GM18505 (cell line): Measurements from ENCODE around the gene ADCY5.

Experiments used
- ATAC-seq: cut with Tn5 transposase; IDR thresholded peaks from one replicate; pipeline ENCODE4 v1.9.1; 2021; ENCODE audit not compliant: unreplicated experiment
- POLR2A ChIP-seq: IDR thresholded peaks from 4 replicates; pipeline ENCODE4 v1.6.1; 2011; ENCODE audit warnings: borderline replicate concordance; ENCODE audit not compliant: insufficient read depth, insufficient read length; ENCODE audit errors: extremely low read depth

ADCY5 gene

GRCh38 chr3:123361071-123361470 is 87.8 kb downstream of the ADCY5 start:
- ATAC-seq: no peak
- no peak for TF ChIP-seq POLR2A

- ATAC-seq: no peak
These were observed 91.6 kb downstream of the ADCY5 start for GRCh38 chr3:123357275-123357674.

DNA sequence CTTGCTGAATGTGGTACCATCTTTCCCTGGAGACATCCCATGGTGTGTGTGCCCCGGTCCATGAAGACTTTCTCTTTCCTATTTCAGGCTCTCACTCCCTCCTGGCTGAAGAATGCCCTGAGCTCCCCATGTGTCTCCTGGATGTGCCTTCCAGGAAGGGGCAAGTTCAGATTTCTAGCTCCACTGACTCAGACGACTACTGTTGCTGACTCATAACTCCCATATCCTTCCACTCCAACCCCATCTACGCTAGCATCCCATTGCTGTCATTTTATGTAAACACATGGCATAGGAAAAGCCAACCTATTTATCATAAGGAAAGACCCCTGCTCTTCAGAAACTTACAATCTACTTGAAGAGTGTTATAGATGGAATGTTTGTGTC is 95.0 kb downstream of the ADCY5 start:
- no peak for TF ChIP-seq POLR2A
- no peak for ATAC-seq

More at GRCh38 chr3:123357275-123357674, 91.6 kb downstream of the ADCY5 start:
- no peak for TF ChIP-seq POLR2A

DNA sequence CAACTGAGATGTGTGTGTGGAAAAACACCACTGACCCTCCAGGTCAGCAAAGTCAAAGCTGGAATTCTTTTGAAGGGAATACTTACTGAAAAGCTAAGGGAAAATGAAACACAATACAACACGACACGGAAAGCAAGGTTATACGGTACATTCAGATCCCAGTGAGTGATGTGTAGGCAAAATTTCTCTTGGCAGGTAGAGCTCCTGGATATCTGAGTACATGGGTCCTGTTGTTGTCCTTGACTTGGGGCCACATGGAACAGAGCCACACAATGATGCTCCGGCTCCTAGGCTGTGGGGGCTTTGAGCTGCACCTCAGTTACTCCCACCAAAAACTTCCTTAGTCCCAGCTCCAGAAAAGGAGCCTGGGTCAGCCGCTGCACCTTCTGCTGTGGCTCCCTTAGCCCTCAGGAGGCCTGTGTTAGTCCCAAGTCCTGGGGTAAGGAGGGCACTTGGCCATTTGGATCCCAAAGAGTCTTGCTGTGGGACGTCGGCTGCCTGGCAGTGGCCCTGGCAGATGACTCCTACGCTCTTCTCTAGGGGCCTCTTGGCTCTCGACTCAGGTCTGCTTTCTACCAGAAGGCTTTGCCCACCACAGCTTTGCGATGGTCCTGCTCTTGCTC is 95.6 kb downstream of the ADCY5 start:
- no peak for ATAC-seq
- no peak for TF ChIP-seq POLR2A

GRCh38 chr3:123352134-123352554 is 96.7 kb downstream of the ADCY5 start:
- TF ChIP-seq POLR2A: no peak
- no peak for ATAC-seq

DNA sequence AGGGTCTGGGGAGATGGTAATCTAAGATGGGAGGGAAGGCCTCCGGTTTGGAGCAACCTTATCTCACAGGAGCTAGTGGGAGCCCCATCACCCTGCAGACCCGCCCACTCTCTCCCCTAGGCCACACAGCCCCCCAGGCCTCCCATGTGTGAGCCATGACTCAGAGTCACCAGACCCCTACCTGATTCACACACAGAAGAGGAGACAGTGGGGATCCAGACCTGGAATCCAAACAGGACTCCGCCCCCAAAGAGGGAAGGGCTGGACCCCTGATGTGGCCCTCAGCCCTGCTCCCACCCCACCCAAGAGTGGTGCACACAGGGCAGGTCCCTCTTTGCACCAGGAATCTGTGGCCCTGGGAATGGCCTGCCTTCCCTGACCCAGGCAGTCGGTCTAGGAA is 97.4 kb downstream of the ADCY5 start:
- ATAC-seq: no peak
- no peak for TF ChIP-seq POLR2A

GRCh38 chr3:123350971-123351370 is 97.9 kb downstream of the ADCY5 start:
- TF ChIP-seq POLR2A: no peak
- ATAC-seq: no peak

GRCh38 chr3:123349566-123350435 is 99.1 kb downstream of the ADCY5 start:
- TF ChIP-seq POLR2A: no peak
- no peak for ATAC-seq

DNA sequence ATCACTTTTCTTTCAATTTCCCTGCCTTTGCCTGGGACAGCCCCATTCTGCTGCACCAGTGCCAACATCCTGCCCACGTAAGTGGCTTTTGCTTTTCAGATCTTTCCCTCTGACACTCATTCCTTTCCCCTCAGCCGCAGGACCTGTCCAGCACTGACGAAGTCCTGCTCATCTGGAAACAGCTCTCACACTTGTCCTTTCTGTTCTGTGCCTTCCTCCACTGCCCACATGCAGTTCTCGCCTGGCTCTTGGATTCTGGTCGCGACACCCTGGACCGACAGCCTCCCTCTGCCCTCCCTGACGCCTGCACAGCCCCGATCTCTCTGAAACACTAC is 99.7 kb downstream of the ADCY5 start:
- no peak for ATAC-seq
- TF ChIP-seq POLR2A: no peak

GRCh38 chr3:123348471-123349200 is 100.3 kb downstream of the ADCY5 start:
- TF ChIP-seq POLR2A: no peak
- ATAC-seq: no peak

GRCh38 chr3:123347691-123348264 is 101.1 kb downstream of the ADCY5 start:
- ATAC-seq: no peak
- TF ChIP-seq POLR2A: no peak

GRCh38 chr3:123347205-123347604 is 101.7 kb downstream of the ADCY5 start:
- no peak for ATAC-seq
- TF ChIP-seq POLR2A: no peak

- no peak for TF ChIP-seq POLR2A
- ATAC-seq: no peak
These were observed 102.9 kb downstream of the ADCY5 start for GRCh38 chr3:123346021-123346420.
